Activated gamma-delta T cell treated with Interleukin-2 at 50 U/mL for 16 hours (primary cell): Measurements from ENCODE around the gene ATP2B2.
A peak's percentile ranks its signal among the peaks of the same experiment; 100 is the strongest.
"Not testable (repeated sequence)": the region's sequence is repeated elsewhere in the genome, so short reads cannot be mapped to it uniquely, and the experiment has no call there.

ENCODE experiments used
- DNase-seq: peaks from one replicate; pipeline ENCODE4 v3.0.0-alpha.2; 2020

The ATP2B2 gene

DNA sequence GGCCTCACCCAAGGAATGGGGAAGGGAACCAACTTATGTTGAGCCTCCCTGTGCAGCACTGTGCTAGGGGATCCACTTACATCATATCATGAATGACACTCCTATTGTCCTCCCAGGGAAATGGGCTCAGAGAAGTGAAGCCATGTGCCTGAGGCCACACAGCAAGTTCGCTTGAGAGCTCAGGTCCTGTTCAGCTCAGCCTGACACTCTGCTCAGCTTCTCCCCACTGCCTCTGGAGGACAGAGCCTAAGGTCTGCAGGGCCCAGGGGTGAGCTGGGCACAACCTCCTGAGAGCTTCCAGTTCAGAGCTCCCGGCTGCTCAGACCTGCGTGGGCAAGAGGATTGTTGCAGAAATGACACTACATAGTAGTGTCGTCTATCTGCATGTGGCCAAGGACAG, 108.5 kb downstream of the ATP2B2 start:
- DNase-seq = no peak

DNA sequence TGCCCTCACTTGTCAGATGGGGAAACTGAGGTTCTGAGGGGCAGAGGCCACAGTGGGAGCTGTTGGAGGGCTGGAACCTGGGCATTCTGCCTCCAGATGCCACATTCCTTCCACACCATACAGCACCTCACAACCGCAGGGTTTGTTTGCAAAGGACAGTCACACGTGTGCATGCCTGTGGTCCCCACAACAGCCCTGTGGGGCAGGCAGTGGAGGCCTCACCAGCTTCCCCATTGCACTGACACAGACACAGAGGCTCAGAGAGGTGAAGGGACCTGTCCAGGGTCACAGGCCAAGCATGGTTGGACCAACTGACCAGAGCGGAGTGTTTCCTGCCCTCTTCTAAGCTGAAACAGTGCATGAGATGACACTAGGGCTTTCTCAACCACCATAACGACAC, 109.3 kb downstream of the ATP2B2 start:
- peak; percentile 14 for DNase-seq

DNA sequence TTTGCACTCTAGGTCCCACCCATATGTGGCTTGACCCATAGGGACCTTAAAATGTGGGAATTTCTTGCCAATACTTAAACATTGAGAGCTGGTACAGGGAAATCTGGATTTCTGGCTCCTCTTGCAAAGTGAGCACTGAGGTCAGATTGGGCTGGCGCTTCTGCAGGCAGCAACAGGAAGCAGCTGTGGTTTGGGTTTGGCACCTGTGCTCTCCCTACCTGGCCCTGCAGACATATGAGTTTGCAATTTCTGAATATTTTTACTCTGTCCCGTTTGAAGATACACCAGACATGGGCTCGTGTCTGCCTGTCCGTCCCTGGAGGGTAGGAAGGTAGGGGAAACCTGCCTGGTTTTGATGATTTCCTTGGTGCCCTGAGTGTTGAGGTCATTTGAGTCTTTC, 109.7 kb downstream of the ATP2B2 start:
- peak; percentile 43 for DNase-seq

DNA sequence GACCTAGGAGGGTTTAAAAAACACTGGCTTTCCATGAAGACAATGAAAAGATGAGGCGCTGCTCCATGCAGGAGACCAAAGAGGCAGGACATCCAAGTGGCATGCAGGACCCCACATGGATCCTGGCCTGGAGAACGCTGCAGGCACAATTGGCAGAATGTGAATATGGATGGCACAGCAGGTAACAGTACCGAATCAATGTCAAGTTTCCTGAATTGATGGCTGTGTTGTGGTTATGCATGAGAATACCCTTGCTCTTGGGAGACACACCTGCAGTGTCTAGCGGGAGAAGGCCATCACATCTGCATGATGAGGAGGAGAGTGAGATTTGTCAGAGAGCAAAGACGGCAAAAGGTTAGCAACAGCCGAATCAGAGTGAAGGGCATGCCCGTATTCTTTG, 110.2 kb downstream of the ATP2B2 start:
- no peak for DNase-seq

DNA sequence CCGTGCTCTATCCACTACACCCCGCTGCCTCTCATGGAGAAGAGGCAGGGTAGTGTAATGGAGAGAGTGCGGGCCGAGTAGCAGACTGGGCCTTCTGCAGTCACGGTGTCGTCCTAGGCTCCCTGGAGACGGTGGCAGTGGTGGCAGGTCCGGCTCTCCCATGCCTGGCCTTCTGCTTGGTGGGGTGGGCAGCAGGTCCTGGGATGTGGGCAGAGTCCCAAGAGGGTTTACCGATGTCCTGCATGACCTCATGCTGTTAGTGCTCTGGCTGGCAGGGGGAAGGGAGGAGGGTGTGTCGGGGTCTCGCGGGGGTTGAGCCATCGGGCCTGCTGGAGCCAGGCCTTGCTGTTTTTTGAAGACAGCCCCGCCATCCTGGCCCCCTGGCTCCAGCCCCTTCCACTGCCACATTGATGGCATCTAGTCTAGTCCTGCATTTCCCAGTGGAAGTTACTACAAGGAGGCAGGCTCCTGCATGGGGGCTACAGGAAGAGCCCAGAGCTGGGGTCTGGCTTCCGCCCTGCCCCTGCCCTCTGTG, 110.8 kb downstream of the ATP2B2 start:
- no peak for DNase-seq

DNA sequence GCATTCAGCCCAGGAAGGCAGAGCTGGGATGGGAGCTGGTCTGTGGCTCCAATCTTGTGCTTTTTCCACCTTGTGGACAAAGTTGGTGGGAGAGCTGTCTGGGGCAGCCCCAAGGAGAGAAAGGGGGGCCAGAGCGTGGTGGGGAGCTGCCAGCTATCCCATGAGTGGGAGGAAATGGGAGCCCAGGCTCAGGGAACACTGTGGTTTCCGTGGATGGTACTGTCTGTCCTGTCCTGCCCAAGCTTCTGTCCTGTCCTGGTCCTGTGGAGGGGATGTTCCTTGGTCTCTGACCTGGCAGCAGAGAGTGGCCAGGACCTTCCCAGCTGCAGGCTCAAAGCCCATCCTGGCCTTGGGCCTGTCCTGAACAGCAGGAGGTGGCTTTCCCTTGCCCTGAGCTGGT, 111.9 kb downstream of the ATP2B2 start:
- DNase-seq = no peak

DNA sequence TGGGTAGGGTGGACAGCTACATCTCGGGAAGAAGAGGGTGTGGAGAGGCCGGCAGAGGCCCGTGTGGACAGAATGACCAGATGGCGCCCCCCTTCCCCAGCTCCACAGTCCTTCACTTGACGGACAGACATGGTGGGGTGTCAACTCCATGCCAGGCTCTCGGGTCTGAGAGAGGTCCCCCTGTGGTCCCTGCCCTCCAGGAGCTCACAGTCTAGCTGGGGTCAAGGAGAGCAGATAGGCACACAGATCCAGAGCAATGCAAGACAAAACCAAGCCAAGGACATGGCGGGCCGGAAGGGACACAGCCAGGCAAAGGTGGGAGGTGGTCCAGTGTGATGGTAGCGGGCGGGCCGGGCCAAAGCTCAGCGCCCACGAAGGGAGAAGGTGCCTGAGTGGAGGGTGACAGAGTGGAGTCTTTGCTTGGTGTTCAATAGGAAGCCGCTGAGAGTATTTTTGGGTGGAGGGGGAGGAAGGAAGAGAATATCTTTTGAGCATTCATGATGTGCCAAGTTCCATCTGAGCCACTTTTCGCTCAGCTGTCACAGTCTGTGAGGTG, 112.4 kb downstream of the ATP2B2 start:
- DNase-seq = no peak

DNA sequence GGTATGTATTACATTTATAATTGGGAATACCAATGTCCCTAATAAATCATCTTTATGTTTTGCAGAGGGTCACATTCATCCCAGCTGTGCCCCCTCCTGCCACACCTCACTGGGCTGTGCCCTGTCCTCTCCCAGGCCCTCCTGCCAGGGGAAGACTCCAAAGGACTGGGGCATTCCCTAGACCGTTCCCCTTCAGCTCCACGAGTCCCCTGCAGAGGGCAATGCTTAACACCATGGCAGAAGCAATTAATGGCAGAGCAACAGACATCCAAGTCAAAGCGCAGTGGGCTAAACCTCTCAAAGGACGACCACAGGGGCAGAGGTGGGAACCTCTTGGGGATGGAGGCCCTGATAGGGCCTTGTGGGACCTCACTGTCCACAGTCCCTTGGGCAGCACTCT, 113.1 kb downstream of the ATP2B2 start:
- DNase-seq = no peak

DNA sequence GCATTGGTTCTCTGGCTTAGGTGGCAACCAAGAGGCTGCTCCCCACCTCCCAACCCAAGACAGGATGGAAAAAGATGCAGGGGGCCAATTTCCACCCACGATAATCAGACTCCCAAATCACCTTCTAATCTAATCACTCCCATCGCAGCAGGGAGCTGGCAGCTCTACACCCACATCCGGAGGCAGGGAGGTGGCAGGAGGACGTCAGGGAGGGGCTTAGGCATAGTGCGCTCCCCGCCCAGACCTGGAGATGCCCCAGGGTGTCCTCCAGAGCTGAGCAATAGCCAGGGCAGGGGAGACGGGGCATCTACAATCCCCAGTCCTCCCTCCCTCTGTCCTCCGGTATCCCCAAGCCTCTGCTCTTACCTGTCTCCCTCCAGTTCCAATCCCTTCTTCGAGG, 114.0 kb downstream of the ATP2B2 start:
- no peak for DNase-seq

DNA sequence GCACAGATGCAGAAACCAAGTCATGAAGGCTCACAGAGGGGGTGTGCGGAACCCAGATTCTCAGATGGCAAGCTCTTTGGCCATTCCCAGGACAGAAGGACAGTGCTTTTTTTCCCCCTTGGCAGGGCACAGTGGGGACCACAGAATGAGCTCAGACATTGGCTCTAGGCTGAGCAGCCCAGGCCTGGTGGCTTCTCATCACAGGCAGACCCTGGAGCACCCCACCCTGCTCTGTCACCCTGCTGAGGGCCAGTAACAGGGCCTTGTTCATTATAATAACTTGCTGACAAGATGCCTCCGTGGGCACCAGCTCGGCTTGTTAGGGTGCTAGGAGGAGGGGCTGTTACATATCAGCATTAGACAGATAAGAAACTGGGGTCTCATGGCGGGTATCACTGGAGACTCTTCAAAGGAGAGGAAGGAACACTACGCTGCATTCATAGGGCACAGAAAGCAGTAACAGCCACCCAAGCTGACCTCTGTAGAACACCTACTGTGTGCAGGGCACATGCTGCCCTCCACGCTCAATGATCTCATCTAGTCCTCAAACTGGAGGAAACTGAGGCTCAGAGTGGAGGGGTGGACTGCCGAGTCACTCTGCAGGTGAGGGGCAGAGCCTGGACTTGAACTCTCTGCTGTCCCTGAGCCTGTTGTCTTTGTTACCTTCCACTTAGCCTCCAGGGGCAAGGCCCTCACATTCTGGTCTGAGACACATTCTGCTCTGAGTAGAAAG, 114.6 kb downstream of the ATP2B2 start:
- DNase-seq = no peak

DNA sequence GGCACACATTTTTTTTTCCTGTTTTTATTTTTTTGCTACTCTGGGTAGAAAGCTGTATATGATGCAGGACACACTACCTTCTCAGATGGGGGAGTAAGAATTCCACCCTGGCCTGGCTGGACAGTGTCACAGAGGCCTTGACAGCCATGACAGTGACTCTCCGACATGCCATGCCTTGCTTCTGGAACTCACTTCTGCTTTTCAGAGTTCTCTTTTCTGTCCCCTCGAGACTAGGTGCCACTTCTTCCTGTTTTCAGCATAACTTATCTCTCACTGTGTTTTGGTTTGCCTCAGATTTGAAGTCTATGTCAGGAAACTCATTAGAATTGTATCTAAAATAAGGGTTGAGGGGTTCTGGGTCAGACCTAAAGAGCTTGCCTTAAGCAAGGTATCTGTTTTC, 115.4 kb downstream of the ATP2B2 start:
- no peak for DNase-seq

DNA sequence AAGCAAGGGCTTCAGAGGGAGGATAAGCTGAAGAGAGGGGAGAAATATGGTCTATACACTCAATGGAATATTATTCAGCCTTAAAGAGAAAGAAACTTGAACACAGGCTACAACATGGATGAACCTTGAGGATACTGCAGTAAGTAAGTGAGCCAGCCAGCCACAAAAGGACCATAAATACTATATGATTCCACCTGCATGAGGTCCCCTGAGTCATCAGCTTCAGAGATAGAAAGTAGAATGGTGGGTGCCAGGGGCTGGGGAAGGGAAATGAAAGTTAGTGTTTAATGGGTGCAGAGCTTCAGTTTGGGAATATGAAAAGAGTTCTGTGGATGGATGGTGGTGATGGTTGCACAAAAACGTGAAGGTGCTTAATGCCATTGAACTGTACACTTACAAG, 116.0 kb downstream of the ATP2B2 start:
- no peak for DNase-seq

DNA sequence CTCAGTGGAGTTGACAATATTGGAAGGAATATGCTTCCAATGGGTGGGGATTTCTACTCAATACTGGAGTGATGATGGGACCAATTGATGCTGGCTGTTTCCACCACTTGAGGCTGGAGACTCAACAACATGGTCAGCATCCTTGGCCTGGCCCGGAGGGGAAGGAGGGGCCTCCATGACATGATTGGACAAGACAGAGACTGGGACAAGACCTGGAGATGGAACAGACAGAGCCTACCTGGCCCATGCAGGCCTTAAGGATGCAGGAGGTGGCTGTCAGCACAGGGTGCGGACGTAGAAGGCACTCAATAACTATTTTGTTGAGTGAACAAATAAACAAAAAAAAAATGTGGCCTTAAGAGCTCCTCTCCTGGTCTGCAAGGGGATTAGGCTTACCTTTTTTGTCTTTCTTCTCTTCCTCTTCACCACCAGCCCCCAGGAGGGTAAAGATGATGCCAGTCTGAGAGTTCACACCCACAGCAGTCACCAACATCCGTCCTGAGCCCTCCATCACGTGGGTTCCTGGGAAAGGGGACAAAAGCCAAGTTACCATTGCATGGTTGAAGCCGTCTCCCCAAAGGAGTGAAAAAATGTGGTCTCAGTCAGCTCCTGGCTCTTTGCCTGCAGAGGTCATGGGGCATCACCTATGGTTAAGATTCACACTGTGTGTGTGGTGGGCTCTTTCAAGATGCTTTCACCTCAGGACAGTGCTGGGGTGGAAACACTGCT, 117.3 kb downstream of the ATP2B2 start:
- no peak for DNase-seq

DNA sequence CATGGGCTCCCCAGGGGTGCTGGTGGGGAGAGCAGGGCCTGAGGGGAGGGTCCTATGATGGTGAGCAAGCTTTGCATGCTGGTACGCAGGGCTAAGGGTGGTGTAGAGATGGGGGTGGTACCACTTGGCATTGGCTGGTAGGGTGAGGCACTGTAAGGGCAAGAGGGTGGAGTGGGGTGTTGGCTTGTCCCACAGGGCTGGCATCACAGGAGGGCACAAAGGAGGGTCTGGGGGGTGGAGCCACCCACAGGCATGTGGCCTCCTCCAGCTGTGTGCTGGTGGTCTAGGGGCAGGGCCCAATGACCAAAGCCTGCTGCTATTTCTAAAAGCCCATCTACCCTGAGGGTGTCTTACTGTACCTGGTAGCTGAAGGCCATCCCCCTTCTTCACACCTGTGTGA, 119.3 kb downstream of the ATP2B2 start:
- no peak for DNase-seq

DNA sequence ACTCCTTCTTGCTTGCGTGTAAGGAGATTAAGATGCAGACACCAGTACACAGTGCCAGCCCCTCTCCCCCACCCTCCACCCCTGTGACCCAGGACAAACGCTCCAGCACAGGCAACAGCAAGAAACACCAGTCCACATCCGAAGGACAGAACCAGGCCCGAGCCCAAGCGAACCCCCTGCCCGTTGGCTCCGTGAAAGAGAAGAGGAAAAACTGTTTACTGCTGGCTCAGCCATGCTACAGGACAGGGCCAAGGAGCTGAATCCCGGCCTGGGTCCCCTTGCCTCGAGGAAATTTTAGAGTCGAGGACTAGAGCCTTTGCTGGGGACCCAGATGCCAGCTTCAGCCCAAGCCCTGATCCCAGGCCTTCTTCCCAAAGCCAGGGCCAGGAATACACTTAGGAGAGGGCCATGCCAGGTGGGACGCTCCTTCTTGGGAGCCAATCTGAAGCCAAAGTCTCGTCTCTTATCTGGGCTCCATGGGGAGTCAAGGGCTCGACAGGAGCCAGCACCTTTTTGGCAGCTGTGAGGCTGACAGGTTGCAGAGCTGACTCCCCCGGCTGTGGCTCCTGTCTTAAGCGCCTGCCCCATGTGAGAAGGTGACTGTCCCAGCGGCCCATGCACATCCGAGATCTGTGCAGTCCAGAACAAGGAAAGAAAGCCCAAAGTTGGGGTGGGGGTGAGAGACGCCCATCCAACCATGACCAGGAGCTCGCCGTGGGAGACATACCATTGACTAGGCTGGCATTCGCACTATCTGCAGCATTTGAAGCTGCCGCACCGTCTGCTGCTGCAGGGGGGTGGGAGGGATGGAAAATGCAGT, 120.6 kb downstream of the ATP2B2 start:
- DNase-seq = no peak

DNA sequence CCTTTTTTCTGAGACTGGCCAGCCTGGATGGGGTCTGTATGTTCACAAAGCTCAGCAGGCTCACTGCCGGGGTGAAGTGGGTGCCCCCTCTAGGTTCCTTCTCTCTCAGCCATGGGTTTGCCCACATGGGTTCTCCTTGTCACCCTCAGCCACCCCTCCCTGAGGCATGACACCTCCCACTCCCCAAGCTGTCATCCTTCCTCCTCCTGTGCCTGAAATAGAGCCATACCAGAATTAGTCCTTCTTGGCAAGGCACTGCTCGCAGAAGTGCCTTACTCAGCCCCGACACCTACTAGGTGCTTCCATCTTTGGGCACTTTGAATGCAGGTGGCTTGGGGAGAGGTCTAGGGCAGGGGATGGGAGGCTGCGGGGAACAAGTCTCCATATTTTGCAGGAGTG, 121.5 kb downstream of the ATP2B2 start:
- DNase-seq = no peak

DNA sequence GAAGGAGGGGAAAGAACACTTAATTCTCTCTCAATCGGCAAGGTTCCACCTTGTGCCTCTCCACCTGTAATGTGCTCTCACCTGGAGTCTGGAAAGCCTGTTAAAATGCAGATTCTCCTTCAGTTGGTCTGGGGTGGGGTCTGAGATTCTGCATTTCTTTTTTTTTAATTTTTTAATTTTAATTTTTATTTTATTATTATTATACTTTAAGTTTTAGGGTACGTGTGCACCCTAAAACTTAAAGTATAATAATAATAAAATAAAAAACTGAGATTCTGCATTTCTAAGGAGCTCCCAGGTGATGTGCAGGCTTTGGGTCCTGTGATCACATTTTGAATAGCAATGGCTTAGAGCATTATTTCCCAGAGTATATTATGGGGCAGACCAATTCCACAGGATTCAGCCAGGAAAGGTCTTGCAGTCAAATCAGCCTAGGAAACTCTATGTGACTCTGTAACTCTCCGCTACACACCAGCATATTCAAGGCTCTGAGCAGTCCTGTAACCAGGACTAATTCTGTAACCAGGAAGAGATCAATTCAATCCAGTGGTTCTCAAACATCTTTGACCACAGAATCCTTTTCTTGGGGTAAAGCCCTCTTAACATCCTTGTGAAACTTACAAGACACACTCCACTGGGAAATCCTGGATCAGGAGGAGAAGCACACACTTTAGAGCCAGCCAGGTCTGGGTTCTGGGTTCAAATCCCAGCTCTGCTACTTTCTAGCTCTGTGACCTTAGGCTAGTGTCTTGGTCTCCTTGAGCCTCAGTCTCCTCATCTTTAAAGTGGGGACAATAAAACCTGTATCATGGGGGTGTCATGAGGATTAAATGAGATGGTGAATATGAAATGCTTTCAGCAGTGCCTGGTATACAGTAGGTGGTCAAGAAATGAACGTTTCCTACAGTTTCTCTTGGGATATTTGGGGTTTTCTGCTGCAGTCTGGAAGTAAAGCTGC, 122.2 kb downstream of the ATP2B2 start:
- DNase-seq = no peak

DNA sequence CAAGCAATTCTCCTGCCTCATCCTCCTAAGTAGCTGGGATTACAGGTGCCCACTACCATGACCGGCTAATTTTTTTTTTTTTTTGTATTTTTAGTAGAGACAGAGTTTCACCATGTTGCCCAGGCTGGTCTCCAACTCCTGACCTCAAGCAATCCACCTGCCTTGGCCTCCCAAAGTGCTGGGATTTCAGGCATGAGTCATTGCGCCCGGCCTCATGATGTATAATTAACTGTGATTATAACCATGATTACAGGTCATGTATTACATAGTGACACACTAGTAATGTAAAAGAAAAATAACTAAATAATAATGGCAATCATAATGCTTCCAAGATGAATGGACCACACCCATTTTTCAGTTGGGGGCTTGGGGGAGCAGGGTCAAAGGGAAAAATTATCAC, 122.9 kb downstream of the ATP2B2 start:
- not testable (repeated sequence) for DNase-seq

DNA sequence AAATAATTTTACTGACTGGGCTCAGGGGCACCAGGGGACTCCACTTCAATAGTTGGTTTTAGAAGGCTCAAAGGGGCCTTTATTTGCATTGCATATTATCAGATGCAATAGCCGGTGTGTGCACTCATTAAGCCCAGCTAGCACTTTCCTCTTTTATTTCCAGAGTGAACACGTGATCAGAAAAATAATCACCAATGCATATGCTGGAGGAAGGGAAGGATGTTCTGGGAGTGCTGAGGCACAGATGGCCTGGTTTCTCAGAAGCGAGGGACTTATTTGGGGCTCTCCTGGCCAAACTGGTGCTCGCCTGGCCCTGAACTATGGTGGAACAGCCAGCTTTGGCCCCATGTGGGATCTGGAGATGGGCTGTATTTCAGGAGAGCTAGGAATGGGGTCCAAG, 124.0 kb downstream of the ATP2B2 start:
- DNase-seq = no peak

DNA sequence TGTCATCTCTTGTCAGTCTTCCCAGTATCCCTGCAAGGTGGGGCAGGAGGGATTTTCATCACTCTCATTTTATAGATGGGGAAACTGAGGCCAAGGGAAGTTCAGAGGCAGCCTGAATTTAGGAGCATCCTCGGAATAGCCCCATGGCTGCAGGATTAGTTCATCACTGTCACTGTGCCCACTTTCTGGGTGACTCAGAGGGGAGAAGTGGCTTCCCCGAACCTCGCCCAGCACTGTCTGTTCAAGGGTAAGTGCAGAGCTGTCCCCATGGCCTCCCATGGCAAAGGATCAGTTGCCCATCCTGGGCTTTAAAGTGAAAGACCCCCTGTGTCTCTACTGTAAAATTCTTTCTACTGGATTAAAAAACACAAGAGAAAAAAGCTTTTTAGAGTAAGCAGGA, 124.5 kb downstream of the ATP2B2 start:
- DNase-seq = no peak

DNA sequence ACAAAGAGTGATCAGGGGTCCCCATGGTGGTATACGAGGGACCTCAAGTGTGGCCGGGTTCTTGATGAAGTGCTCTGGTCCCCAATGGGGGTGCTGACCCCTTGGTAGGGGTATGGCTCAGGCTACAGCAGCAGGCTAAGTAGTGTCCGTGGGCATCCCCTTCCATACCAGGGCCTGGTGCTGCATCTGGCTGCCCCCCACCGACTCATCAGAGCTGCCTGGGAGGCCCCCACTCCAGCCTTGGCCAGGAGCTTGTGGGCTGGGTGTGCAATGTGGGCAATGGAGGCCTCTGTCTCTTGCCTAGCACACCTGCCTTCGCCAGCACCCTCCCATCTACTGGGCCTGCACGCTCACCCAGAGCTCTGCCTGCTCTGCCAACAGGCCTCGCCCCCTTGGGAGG, 125.4 kb downstream of the ATP2B2 start:
- DNase-seq = no peak

DNA sequence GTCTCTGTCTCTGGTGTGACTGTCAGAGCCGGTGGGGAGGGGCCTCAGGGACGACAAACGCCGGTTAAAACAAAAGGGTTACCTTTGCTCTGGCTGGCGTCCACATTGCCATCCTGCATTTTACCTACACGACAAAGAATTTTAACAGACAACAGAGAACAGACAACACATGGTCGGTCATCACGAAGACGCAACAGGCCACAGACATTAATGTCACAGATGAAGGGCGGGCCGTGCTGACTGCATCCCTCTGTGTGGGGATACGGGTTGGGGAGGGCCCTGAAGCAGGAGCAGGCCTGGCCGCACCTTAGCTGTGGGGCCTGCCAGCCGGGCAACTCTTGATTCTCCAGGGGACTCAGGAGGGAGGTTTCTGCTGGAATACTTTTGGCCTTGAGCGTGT, 126.2 kb downstream of the ATP2B2 start:
- no peak for DNase-seq
